GM12875 (cell line): ENCODE results near the gene SLC9A9.

Source experiments
- H3K4me3 ChIP-seq: one replicate; pipeline ENCODE4 v1.5.1; 2011; ENCODE audit warnings: low read depth, low read length, control low read depth
- TF ChIP-seq, protein P1 (sequence below): IDR thresholded peaks from 2 replicates; pipeline ENCODE4 v1.5.1; 2011; ENCODE audit warnings: low read depth, mild to moderate bottlenecking, control low read depth, inconsistent platforms, low read length, moderate library complexity, borderline replicate concordance; ENCODE audit not compliant: insufficient read depth

Gene SLC9A9

DNA sequence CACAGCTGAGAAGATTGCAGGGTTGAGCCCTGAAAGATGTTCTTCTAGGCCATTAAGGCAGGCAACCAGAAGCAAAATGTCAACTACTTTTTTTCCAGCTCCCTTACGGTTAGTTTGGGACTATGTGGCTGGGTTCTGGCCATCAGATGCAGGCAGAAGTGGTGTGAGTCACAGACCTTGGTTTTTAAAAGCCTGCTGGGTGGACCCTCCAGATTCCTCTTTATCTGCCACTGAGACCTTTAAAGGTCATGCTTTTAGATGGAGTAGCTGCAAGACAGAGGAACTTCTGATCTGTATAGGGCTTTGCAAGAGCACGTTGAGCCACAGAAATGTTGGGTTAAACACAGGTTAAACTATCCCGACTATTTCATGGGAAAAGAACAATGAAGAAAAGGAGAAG, 625.8 kb downstream of the SLC9A9 start:
- TF ChIP-seq, protein P1, sequence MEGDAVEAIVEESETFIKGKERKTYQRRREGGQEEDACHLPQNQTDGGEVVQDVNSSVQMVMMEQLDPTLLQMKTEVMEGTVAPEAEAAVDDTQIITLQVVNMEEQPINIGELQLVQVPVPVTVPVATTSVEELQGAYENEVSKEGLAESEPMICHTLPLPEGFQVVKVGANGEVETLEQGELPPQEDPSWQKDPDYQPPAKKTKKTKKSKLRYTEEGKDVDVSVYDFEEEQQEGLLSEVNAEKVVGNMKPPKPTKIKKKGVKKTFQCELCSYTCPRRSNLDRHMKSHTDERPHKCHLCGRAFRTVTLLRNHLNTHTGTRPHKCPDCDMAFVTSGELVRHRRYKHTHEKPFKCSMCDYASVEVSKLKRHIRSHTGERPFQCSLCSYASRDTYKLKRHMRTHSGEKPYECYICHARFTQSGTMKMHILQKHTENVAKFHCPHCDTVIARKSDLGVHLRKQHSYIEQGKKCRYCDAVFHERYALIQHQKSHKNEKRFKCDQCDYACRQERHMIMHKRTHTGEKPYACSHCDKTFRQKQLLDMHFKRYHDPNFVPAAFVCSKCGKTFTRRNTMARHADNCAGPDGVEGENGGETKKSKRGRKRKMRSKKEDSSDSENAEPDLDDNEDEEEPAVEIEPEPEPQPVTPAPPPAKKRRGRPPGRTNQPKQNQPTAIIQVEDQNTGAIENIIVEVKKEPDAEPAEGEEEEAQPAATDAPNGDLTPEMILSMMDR: no peak
- no peak overlapping the region for H3K4me3 ChIP-seq

DNA sequence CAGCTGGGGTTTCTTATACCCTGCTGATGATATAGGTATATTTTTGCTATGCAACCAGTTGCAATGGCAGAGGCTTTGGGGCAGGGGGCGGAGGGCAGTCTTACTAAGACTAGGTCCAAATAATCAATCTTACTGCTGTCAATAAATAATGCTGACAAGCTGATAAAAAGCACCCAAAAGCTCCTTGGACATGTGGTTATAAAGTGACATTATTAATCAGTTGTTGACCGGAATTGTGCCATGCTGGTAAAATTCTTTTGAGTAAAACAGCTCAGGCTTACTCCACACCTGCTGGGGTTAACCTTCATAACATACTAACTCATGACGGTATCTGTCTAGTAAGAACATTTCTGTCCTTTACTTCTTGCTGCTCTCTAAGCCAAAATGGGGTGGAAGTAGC, 626.8 kb downstream of the SLC9A9 start:
- TF ChIP-seq, protein P1: no peak
- no peak overlapping the region for H3K4me3 ChIP-seq

GRCh38 chr3:143220741-143221140, 627.5 kb downstream of the SLC9A9 start:
- TF ChIP-seq, protein P1: 0 out of 2 replicates have a peak, but pooled peaks have one; percentile 5
- no peak overlapping the region for H3K4me3 ChIP-seq

DNA sequence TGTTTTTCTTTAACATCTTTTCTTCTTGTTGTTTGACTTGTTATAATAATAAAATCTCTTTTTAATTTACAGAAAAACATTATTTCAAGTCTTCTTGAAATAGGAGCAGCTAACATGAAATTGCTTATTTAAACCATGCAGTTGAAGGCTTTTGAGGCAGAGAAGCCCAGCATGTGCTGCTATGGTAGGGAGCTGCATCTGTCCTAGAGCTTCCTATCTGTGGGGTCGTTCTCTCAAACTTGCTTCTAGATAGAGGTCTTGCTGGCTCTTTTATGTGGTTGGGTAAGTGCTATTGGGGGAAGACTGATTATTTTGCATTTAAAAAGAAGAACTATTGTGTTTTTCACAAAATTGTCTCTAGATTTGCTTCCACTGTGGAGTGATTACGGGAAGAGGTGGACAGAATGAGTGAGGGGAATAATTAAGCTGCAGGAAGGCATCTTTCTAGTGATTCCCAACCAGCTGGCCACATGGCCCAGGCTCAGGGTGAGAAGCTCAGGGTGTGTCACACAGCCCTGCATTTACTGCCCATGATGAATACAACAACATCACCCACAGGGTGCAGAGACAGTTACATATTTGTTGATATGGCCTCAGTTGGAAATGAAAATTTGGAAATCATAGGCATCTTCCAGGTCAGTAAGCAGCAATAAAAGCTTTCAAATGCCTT, 630.0 kb downstream of the SLC9A9 start:
- TF ChIP-seq, protein P1: no peak
- H3K4me3 ChIP-seq: no peak overlapping the region

- H3K4me3 ChIP-seq: no peak overlapping the region
- TF ChIP-seq, protein P1: no peak
Observed at GRCh38 chr3:143217283-143217682, 631.0 kb downstream of the SLC9A9 start.

- H3K4me3 ChIP-seq: no peak overlapping the region
- TF ChIP-seq, protein P1: no peak
Observed at GRCh38 chr3:143216709-143217182, 631.5 kb downstream of the SLC9A9 start.
